Stimulated activated CD4-positive, alpha-beta T cell treated with anti-CD3 and anti-CD28 coated beads, Interleukin-15, amount 100 ng/mL, for 1 hour (primary cell): ENCODE results near the gene GRID1.

Experiments used
- DNase-seq, 2 donors: peaks; one replicate each; pipeline ENCODE4 v3.0.0-alpha.2; 2020; ENCODE audit warnings: low read depth in 1 of 2, low spot score in 1 of 2

The GRID1 gene

GRCh38 chr10:86170255-86171108, 196.1 kb downstream of the GRID1 start:
- no peak for DNase-seq

GRCh38 chr10:86169506-86170254, 196.9 kb downstream of the GRID1 start:
- no peak for DNase-seq

GRCh38 chr10:86169066-86169465, 197.5 kb downstream of the GRID1 start:
- no peak for DNase-seq

GRCh38 chr10:86168256-86168655, 198.3 kb downstream of the GRID1 start:
- no peak for DNase-seq

GRCh38 chr10:86167762-86168128, 198.8 kb downstream of the GRID1 start:
- no peak for DNase-seq

GRCh38 chr10:86167121-86167761, 199.4 kb downstream of the GRID1 start:
- no peak for DNase-seq

- no peak for DNase-seq
Measured at GRCh38 chr10:86165666-86166065, 200.9 kb downstream of the GRID1 start.

GRCh38 chr10:86164960-86165630, 201.5 kb downstream of the GRID1 start:
- no peak for DNase-seq

- DNase-seq: no peak
Measured at GRCh38 chr10:86164174-86164774, 202.3 kb downstream of the GRID1 start.

- no peak for DNase-seq
Measured at GRCh38 chr10:86163522-86164173, 202.9 kb downstream of the GRID1 start.

- DNase-seq: no peak
Measured at GRCh38 chr10:86162696-86163400, 203.7 kb downstream of the GRID1 start.

- DNase-seq: no peak
Measured at GRCh38 chr10:86162036-86162435, 204.6 kb downstream of the GRID1 start.

- DNase-seq: no peak
Measured at GRCh38 chr10:86160890-86161585, 205.6 kb downstream of the GRID1 start.

- no peak for DNase-seq
Measured at GRCh38 chr10:86159797-86160196, 206.8 kb downstream of the GRID1 start.

GRCh38 chr10:86155054-86155921, 211.3 kb downstream of the GRID1 start:
- DNase-seq: no peak

- DNase-seq: no peak
Measured at GRCh38 chr10:86153751-86154150, 212.8 kb downstream of the GRID1 start.

GRCh38 chr10:86152911-86153310, 213.7 kb downstream of the GRID1 start:
- DNase-seq: no peak

- DNase-seq: no peak
Measured at GRCh38 chr10:86152354-86152753, 214.2 kb downstream of the GRID1 start.
